WTC11 (cell line): ENCODE data around the gene TDRKH. TPM values are rescaled to one million over a fixed set of nuclear protein-coding genes. Genes with fewer than 3 reads are reported as not detected.

ENCODE experiments used
- ATAC-seq: fragments of 200-7000 bp; cut with Tn5 transposase; 2 replicates; pipeline ENCODE4 v1.10.0; 2021; ENCODE audit warnings: mild to moderate bottlenecking, moderate library complexity
- CTCF ChIA-PET: fragments of 300-600 bp; sonication (Branson Sonifier 250); formaldehyde crosslinking; loops from one replicate; lab custom pipeline; 2021; ENCODE audit warnings: antibody characterized with exemption; lab: Charles Lee
- POLR2A ChIA-PET: fragments of 350-600 bp; sonication (Branson Sonifier 250); formaldehyde crosslinking; loops from one replicate; lab custom pipeline; 2021; ENCODE audit warnings: antibody characterized with exemption; lab: Charles Lee
- DNase-seq: peaks from one replicate; pipeline ENCODE4 v3.0.0; 2021; ENCODE audit warnings: low spot score
- H3K27ac Mint-ChIP-seq: 2 replicates; pipeline ENCODE4 v1.8.0; 2021; ENCODE audit warnings: mixed read lengths
- H3K27me3 Mint-ChIP-seq: 2 replicates; pipeline ENCODE4 v1.8.0; 2021; ENCODE audit warnings: low read depth, mild to moderate bottlenecking, moderate library complexity, mixed read lengths
- H3K36me3 Mint-ChIP-seq: 2 replicates; pipeline ENCODE4 v1.8.0; 2021; ENCODE audit warnings: mixed read lengths
- H3K4me1 Mint-ChIP-seq: 2 replicates; pipeline ENCODE4 v1.8.0; 2022; ENCODE audit warnings: mixed read lengths
- H3K4me3 Mint-ChIP-seq: 2 replicates; pipeline ENCODE4 v1.8.0; 2021; ENCODE audit warnings: mild to moderate bottlenecking, moderate library complexity, mixed read lengths
- H3K9me3 Mint-ChIP-seq: 2 replicates; pipeline ENCODE4 v1.8.0; 2021; ENCODE audit warnings: mixed read lengths
- ATF2 ChIP-seq: sonication (generic); formaldehyde crosslinking; IDR thresholded peaks from 2 replicates; pipeline ENCODE4 v1.8.1; 2022; ENCODE audit warnings: low read depth, missing genetic modification reagents, borderline replicate concordance
- CBFB ChIP-seq: sonication (generic); formaldehyde crosslinking; IDR thresholded peaks from 2 replicates; pipeline ENCODE4 v1.8.1; 2022; ENCODE audit warnings: mild to moderate bottlenecking, low read depth, missing genetic modification reagents
- CREM ChIP-seq: sonication (generic); formaldehyde crosslinking; IDR thresholded peaks from 2 replicates; pipeline ENCODE4 v1.8.1; 2022; ENCODE audit warnings: mild to moderate bottlenecking, missing genetic modification reagents, moderate library complexity
- ETV6 ChIP-seq: sonication (generic); formaldehyde crosslinking; IDR thresholded peaks from 2 replicates; pipeline ENCODE4 v1.8.1; 2022; ENCODE audit warnings: mild to moderate bottlenecking, missing genetic modification reagents
- FOXP4 ChIP-seq: sonication (generic); formaldehyde crosslinking; IDR thresholded peaks from 2 replicates; pipeline ENCODE4 v1.8.0; 2022; ENCODE audit warnings: mild to moderate bottlenecking, missing genetic modification reagents
- GRHL2 ChIP-seq: fragments of 250-450 bp; sonication (Bioruptor Pico); IDR thresholded peaks from 2 replicates; pipeline ENCODE4 v1.8.0; 2022; ENCODE audit warnings: mild to moderate bottlenecking, moderate library complexity; ENCODE audit not compliant: insufficient replicate concordance, severe bottlenecking
- GTF2I ChIP-seq: fragments of 250-450 bp; sonication (Bioruptor Pico); conservative IDR thresholded peaks from 2 replicates; pipeline ENCODE4 v1.4.0; 2021; ENCODE audit warnings: mild to moderate bottlenecking
- HMGXB4 ChIP-seq: sonication (generic); formaldehyde crosslinking; IDR thresholded peaks from 2 replicates; pipeline ENCODE4 v1.8.1; 2023; ENCODE audit warnings: mild to moderate bottlenecking, moderate library complexity, missing genetic modification reagents
- IRF1 ChIP-seq: sonication (generic); formaldehyde crosslinking; IDR thresholded peaks from 2 replicates; pipeline ENCODE4 v1.8.0; 2023; ENCODE audit warnings: missing genetic modification reagents
- IRF2 ChIP-seq: sonication (generic); formaldehyde crosslinking; IDR thresholded peaks from 2 replicates; pipeline ENCODE4 v1.8.0; 2022; ENCODE audit warnings: low read depth, missing genetic modification reagents, borderline replicate concordance
- NFATC4 ChIP-seq: fragments of 250-450 bp; sonication (Bioruptor Pico); IDR thresholded peaks from 2 replicates; pipeline ENCODE4 v1.9.0; 2021; ENCODE audit warnings: mild to moderate bottlenecking
- PRRX2 ChIP-seq: fragments of 250-450 bp; sonication (Bioruptor Pico); IDR thresholded peaks from 2 replicates; pipeline ENCODE4 v1.8.0; 2021; ENCODE audit warnings: mild to moderate bottlenecking
- RORB ChIP-seq: fragments of 250-450 bp; sonication (Bioruptor Pico); IDR thresholded peaks from 2 replicates; pipeline ENCODE4 v1.9.0; 2021; ENCODE audit warnings: mild to moderate bottlenecking
- SMAD4 ChIP-seq: sonication (generic); formaldehyde crosslinking; IDR thresholded peaks from 2 replicates; pipeline ENCODE4 v1.8.0; 2022; ENCODE audit warnings: mild to moderate bottlenecking, missing genetic modification reagents
- TEAD4 ChIP-seq: sonication (generic); formaldehyde crosslinking; IDR thresholded peaks from 2 replicates; pipeline ENCODE4 v1.8.0; 2022; ENCODE audit warnings: mild to moderate bottlenecking, missing genetic modification reagents
- USF2 ChIP-seq: sonication (generic); formaldehyde crosslinking; IDR thresholded peaks from 2 replicates; pipeline ENCODE4 v1.8.1; 2023; ENCODE audit warnings: mild to moderate bottlenecking, missing genetic modification reagents, moderate library complexity
- ZBTB43 ChIP-seq: sonication (generic); formaldehyde crosslinking; IDR thresholded peaks from 2 replicates; pipeline ENCODE4 v1.8.1; 2023; ENCODE audit warnings: mild to moderate bottlenecking, missing genetic modification reagents
- ZMAT4 ChIP-seq: fragments of 250-450 bp; sonication (Bioruptor Pico); IDR thresholded peaks from 2 replicates; pipeline ENCODE4 v1.9.0; 2021; ENCODE audit warnings: mild to moderate bottlenecking
- ZNF232 ChIP-seq: sonication (generic); formaldehyde crosslinking; IDR thresholded peaks from 2 replicates; pipeline ENCODE4 v1.8.0; 2022; ENCODE audit warnings: mild to moderate bottlenecking, missing genetic modification reagents
- total RNA-seq: library from RNA; stranded (reverse); gene quantifications from 3 replicates; pipeline ENCODE4 v1.2.3, GENCODE V29; 2021
- TF ChIP-seq, protein P1 (sequence below): sonication (generic); formaldehyde crosslinking; IDR thresholded peaks from 2 replicates; pipeline ENCODE4 v1.8.1; 2022; ENCODE audit warnings: mild to moderate bottlenecking, moderate library complexity, missing genetic modification reagents

Gene TDRKH
- total RNA-seq, 1 experiment from 2014 or later: 21.8 TPM

DNA sequence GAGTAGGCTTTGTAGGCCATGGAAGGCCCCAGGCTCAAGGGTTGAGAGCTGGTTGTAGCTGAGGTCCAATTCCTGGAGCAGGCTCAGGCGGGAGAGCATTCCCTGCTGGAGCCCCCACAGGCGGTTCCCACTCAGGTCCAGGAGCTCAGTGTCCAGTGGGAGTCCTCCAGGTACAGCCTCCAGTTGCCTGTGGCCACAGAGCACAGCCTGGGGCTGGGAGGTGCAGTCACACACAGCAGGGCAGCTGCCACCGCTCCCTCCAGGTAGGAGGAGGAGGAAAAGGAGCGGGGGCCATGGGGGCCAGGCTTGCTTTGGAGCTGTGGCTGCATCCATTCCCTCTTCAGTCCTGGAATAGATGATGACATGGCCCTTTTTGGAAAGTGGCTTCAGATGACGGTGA lies 12.1 kb upstream of the TDRKH start:
- DNase-seq: no peak
- peaks cover 14% of the 10 kb centered on the region for H3K4me1 Mint-ChIP-seq
- TF ChIP-seq USF2 (CRISPR knock-in tag) (no peak), ATF2 (CRISPR knock-in tag) (no peak), NFATC4 (CRISPR knock-in tag) (no peak), CREM (no peak), IRF1 (CRISPR knock-in tag) (no peak), ETV6 (CRISPR knock-in tag) (no peak), ZNF232 (no peak), FOXP4 (no peak), GRHL2 (CRISPR knock-in tag) (no peak), IRF2 (CRISPR knock-in tag) (no peak), RORB (CRISPR knock-in tag) (no peak), CBFB (no peak), ZBTB43 (no peak), SMAD4 (CRISPR knock-in tag) (no peak), HMGXB4 (CRISPR knock-in tag) (no peak), PRRX2 (CRISPR knock-in tag) (no peak), TEAD4 (CRISPR knock-in tag) (no peak), ZMAT4 (CRISPR knock-in tag) (no peak), GTF2I (CRISPR knock-in tag) (no peak)
- TF ChIP-seq, protein P1, sequence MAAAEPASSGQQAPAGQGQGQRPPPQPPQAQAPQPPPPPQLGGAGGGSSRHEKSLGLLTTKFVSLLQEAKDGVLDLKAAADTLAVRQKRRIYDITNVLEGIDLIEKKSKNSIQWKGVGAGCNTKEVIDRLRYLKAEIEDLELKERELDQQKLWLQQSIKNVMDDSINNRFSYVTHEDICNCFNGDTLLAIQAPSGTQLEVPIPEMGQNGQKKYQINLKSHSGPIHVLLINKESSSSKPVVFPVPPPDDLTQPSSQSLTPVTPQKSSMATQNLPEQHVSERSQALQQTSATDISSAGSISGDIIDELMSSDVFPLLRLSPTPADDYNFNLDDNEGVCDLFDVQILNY (CRISPR knock-in tag): no peak
- TF ChIP-seq, all 79 proteins: peak for 0
- ChIA-PET POLR2A (interaction anchor here (1.5 kb wide), 1 partner anchor 40 kb away, joined by 3 read pairs; no protein-coding TSS in a partner anchor), CTCF (interaction anchor here (1.5 kb wide), 1 partner anchor 232 kb away, joined by 3 read pairs; no protein-coding TSS in a partner anchor)
- Mint-ChIP-seq H3K9me3 (no peaks in the 10 kb centered on the region), H3K27me3 (peaks cover 6% of the 10 kb centered on the region), H3K36me3 (no peaks in the 10 kb centered on the region), H3K4me3 (no peak overlapping the region), H3K27ac (no peak overlapping the region)
- ATAC-seq: no peak
